ENCODE data around the gene ZNF502. TPM values are rescaled to one million over a fixed set of nuclear protein-coding genes. Genes with fewer than 3 reads are reported as not detected.

The ZNF502 gene
- total RNA-seq, 1 donor from 2014 or later = 4.4 TPM

- TF ChIP-seq, protein P1, sequence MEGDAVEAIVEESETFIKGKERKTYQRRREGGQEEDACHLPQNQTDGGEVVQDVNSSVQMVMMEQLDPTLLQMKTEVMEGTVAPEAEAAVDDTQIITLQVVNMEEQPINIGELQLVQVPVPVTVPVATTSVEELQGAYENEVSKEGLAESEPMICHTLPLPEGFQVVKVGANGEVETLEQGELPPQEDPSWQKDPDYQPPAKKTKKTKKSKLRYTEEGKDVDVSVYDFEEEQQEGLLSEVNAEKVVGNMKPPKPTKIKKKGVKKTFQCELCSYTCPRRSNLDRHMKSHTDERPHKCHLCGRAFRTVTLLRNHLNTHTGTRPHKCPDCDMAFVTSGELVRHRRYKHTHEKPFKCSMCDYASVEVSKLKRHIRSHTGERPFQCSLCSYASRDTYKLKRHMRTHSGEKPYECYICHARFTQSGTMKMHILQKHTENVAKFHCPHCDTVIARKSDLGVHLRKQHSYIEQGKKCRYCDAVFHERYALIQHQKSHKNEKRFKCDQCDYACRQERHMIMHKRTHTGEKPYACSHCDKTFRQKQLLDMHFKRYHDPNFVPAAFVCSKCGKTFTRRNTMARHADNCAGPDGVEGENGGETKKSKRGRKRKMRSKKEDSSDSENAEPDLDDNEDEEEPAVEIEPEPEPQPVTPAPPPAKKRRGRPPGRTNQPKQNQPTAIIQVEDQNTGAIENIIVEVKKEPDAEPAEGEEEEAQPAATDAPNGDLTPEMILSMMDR (IDR thresholded peaks at IDR 0.05) = no peak
- TF ChIP-seq POLR2A (IDR thresholded peaks at IDR 0.05) = no peak
- no peak for TF ChIP-seq POLR2AphosphoS5 (IDR thresholded peaks at IDR 0.05; ENCODE audit: insufficient read depth in 1 of 2, low read depth in 1 of 2)
- H3K9me3 ChIP-seq = no peaks in the 10 kb centered on the region
- no peaks in the 10 kb centered on the region for H3K27me3 ChIP-seq
- no peak overlapping the region for H3K27ac ChIP-seq
- H3K36me3 ChIP-seq = no peaks in the 10 kb centered on the region
- H3K4me3 ChIP-seq = no peak overlapping the region
- DNase-seq (ENCODE audit: extremely low spot score in 2 of 2) = no peak
- no peaks in the 10 kb centered on the region for H3K4me1 ChIP-seq
- intact Hi-C loops (cut with DNase I) = no loop called here
These were observed 38.2 kb upstream of the ZNF502 start for GRCh38 chr3:44674211-44674610.

DNA sequence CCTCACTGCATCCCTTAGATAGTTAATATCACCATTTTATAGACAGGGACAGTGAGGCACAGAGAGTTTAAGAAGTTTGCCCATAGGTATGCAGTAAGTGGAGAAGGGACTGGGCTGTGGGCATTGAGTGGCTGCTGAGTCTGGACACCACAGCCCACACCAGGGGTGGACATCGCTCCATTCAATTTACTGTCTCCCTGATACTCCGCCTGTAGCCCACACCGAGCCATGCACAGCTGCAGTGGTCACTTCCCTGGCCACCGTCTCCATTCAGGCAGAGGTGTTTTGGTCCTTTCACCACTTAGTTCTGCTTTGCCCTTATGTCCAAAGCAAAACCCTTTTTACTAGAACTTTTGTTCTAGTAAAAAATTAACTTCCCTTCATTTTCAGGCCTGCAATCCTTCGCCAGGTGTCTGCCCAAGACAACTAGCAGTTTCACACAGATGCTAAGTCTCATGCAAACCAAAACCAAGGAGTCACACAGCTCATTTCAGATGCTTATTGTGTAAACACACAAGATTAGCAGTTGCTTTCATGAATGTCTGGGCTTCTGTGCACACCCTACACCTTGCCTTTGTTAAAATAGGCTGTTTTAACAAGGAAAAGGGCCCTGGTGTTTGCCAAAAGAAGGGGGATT, 33.9 kb upstream of the ZNF502 start:
- TF ChIP-seq POLR2A (IDR thresholded peaks at IDR 0.05) = no peak
- no peak for TF ChIP-seq POLR2AphosphoS5 (IDR thresholded peaks at IDR 0.05; ENCODE audit: insufficient read depth in 1 of 2, low read depth in 1 of 2)
- TF ChIP-seq, protein P1 (IDR thresholded peaks at IDR 0.05) = no peak
- H3K9me3 ChIP-seq = no peaks in the 10 kb centered on the region
- DNase-seq (ENCODE audit: extremely low spot score in 2 of 2) = peak in 1 of 2 donors; percentile 34
- no peak overlapping the region for H3K27ac ChIP-seq
- no peaks in the 10 kb centered on the region for H3K27me3 ChIP-seq
- H3K4me1 ChIP-seq = no peaks in the 10 kb centered on the region
- H3K4me3 ChIP-seq = no peak overlapping the region
- H3K36me3 ChIP-seq = no peaks in the 10 kb centered on the region
- intact Hi-C loops (cut with DNase I) = no loop called here

GRCh38 chr3:44680921-44681455, 31.5 kb upstream of the ZNF502 start:
- Histone ChIP-seq H3K9me3 (no peaks in the 10 kb centered on the region), H3K4me1 (peaks cover 10% of the 10 kb centered on the region), H3K27me3 (no peaks in the 10 kb centered on the region), H3K36me3 (no peaks in the 10 kb centered on the region), H3K27ac (no peak overlapping the region), H3K4me3 (no peak overlapping the region)
- no peak for DNase-seq (ENCODE audit: extremely low spot score in 2 of 2)
- no peak for TF ChIP-seq POLR2AphosphoS5 (IDR thresholded peaks at IDR 0.05; ENCODE audit: insufficient read depth in 1 of 2, low read depth in 1 of 2)
- TF ChIP-seq POLR2A (IDR thresholded peaks at IDR 0.05) = no peak
- TF ChIP-seq, protein P1 (IDR thresholded peaks at IDR 0.05) = no peak
- intact Hi-C loops (cut with DNase I) = no loop called here

DNA sequence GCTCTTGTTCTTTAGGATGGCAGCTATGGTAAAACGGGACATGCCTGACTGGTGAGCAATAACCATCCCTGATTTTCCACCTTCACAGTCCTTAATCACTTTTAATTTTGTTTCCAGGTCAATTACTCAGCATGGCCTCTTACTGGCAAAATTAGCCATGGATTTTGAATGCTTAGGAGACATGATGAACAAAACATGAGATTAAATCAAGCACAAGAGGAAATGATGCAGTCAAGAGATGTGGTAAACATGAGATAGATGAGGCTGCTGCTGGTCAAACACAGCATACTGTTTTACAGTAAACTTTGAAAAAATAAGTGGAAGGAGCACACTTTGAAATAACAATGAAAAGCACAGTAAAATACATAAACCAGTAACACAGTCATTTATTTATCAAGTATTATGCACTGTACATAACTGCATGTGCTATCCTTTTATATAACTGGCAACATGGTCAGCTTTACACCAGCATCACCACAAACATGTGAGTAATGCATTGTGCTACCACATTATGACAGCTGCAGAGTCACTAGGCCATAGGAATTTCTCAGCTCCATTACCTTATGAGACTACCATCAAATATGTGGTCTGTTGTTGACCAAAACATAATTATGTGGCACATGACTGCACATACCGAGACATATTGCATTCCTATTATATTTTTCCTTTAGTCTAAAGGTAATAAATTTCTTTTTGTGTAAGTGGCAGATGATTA, 30.1 kb upstream of the ZNF502 start:
- no peak overlapping the region for H3K27ac ChIP-seq
- H3K27me3 ChIP-seq = no peaks in the 10 kb centered on the region
- H3K9me3 ChIP-seq = no peaks in the 10 kb centered on the region
- H3K36me3 ChIP-seq = no peaks in the 10 kb centered on the region
- no peak for DNase-seq (ENCODE audit: extremely low spot score in 2 of 2)
- H3K4me3 ChIP-seq = no peak overlapping the region
- H3K4me1 ChIP-seq = peaks cover 13% of the 10 kb centered on the region
- intact Hi-C loops (cut with DNase I) = no loop called here
- TF ChIP-seq, protein P1 (IDR thresholded peaks at IDR 0.05) = no peak
- TF ChIP-seq POLR2AphosphoS5 (IDR thresholded peaks at IDR 0.05; ENCODE audit: insufficient read depth in 1 of 2, low read depth in 1 of 2) = no peak
- TF ChIP-seq POLR2A (IDR thresholded peaks at IDR 0.05) = no peak
